ENCODE data around the gene SYT12.

DNA sequence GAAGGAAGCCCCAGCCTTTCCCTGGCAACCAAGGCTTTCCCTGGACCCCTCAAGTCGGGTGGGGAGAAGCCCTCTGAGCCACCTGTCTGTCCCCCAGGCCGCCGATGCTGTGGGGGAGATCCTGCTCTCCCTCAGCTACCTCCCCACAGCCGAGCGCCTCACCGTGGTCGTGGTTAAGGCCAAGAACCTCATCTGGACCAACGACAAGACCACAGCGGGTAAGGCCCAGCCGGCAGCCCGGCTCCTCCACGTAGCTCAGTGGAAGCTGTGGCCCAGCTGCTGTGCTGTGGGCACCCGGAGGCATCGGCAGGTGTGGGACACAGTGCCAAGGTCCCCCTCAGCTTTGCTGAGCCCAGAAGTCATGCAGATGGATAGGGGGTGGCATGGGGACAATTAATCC lies 21.6 kb downstream of the SYT12 start:
- TF ChIP-seq CTCF (conservative IDR thresholded peaks at IDR 0.05; ENCODE audit: low read depth, low read length) (no peak), EZH2phosphoT487 (IDR thresholded peaks at IDR 0.05; ENCODE audit: borderline replicate concordance, low read length) (no peak)

Data from PC-3 (cell line).